ENCODE data around the gene CDC14B. TPM values are rescaled to one million over a fixed set of nuclear protein-coding genes. Genes with fewer than 3 reads are reported as not detected.

Gene CDC14B
- total RNA-seq, 2 experiments from 2014 or later, result 0.62 to 0.83 TPM

GRCh38 chr9:96540106-96540505, 79.5 kb downstream of the CDC14B start:
- ChIA-PET CTCF (no interaction called here), POLR2A (no interaction called here)
- Mint-ChIP-seq H3K27me3 (no peaks in the 10 kb centered on the region), H3K36me3 (ENCODE audit: low read depth) (no peaks in the 10 kb centered on the region), H3K4me1 (no peaks in the 10 kb centered on the region), H3K27ac (no peak overlapping the region), H3K9me3 (no peaks in the 10 kb centered on the region), H3K4me3 (no peak overlapping the region)
- no peak for DNase-seq

- no peaks in the 10 kb centered on the region for H3K4me1 Mint-ChIP-seq
- POLR2A ChIA-PET, result no interaction called here
- H3K9me3 Mint-ChIP-seq, result no peaks in the 10 kb centered on the region
- CTCF ChIA-PET, result no interaction called here
- no peak overlapping the region for H3K27ac Mint-ChIP-seq
- H3K36me3 Mint-ChIP-seq (ENCODE audit: low read depth), result no peaks in the 10 kb centered on the region
- H3K4me3 Mint-ChIP-seq, result no peak overlapping the region
- no peak for DNase-seq
- H3K27me3 Mint-ChIP-seq, result no peaks in the 10 kb centered on the region
Observed at GRCh38 chr9:96532173-96532572, 87.5 kb downstream of the CDC14B start.

- ChIA-PET POLR2A (no interaction called here), CTCF (no interaction called here)
- H3K27me3 Mint-ChIP-seq, result no peaks in the 10 kb centered on the region
- no peaks in the 10 kb centered on the region for H3K9me3 Mint-ChIP-seq
- no peak overlapping the region for H3K27ac Mint-ChIP-seq
- no peak for DNase-seq
- H3K36me3 Mint-ChIP-seq (ENCODE audit: low read depth), result no peaks in the 10 kb centered on the region
- peaks cover 16% of the 10 kb centered on the region for H3K4me1 Mint-ChIP-seq
- no peak overlapping the region for H3K4me3 Mint-ChIP-seq
Observed at GRCh38 chr9:96524764-96525163, 94.9 kb downstream of the CDC14B start.

GRCh38 chr9:96524045-96524444, 95.6 kb downstream of the CDC14B start:
- ChIA-PET CTCF (no interaction called here), POLR2A (no interaction called here)
- Mint-ChIP-seq H3K4me1 (peaks cover 16% of the 10 kb centered on the region), H3K36me3 (ENCODE audit: low read depth) (no peaks in the 10 kb centered on the region), H3K27me3 (no peaks in the 10 kb centered on the region), H3K27ac (no peak overlapping the region), H3K4me3 (no peak overlapping the region), H3K9me3 (no peaks in the 10 kb centered on the region)
- no peak for DNase-seq

GRCh38 chr9:96523374-96523773, 96.3 kb downstream of the CDC14B start:
- H3K4me3 Mint-ChIP-seq, result no peak overlapping the region
- ChIA-PET CTCF (interaction anchor here (0.9 kb wide), 1 partner anchor 14 kb away, joined by 3 read pairs; no protein-coding TSS in a partner anchor), POLR2A (no interaction called here)
- H3K27ac Mint-ChIP-seq, result no peak overlapping the region
- no peaks in the 10 kb centered on the region for H3K36me3 Mint-ChIP-seq (ENCODE audit: low read depth)
- no peaks in the 10 kb centered on the region for H3K9me3 Mint-ChIP-seq
- H3K4me1 Mint-ChIP-seq, result peaks cover 16% of the 10 kb centered on the region
- no peak for DNase-seq
- H3K27me3 Mint-ChIP-seq, result no peaks in the 10 kb centered on the region

- no peak overlapping the region for H3K27ac Mint-ChIP-seq
- DNase-seq, result no peak
- CTCF ChIA-PET, result no interaction called here
- H3K9me3 Mint-ChIP-seq, result no peaks in the 10 kb centered on the region
- H3K36me3 Mint-ChIP-seq (ENCODE audit: low read depth), result no peaks in the 10 kb centered on the region
- peaks cover 16% of the 10 kb centered on the region for H3K4me1 Mint-ChIP-seq
- POLR2A ChIA-PET, result no interaction called here
- no peaks in the 10 kb centered on the region for H3K27me3 Mint-ChIP-seq
- no peak overlapping the region for H3K4me3 Mint-ChIP-seq
Observed at GRCh38 chr9:96522366-96522765, 97.3 kb downstream of the CDC14B start.

GRCh38 chr9:96519787-96520186, 99.9 kb downstream of the CDC14B start:
- no peak overlapping the region for H3K27ac Mint-ChIP-seq
- peaks cover 16% of the 10 kb centered on the region for H3K4me1 Mint-ChIP-seq
- DNase-seq, result no peak
- peaks cover 2% of the 10 kb centered on the region for H3K27me3 Mint-ChIP-seq
- POLR2A ChIA-PET, result no interaction called here
- CTCF ChIA-PET, result no interaction called here
- no peak overlapping the region for H3K4me3 Mint-ChIP-seq
- no peaks in the 10 kb centered on the region for H3K36me3 Mint-ChIP-seq (ENCODE audit: low read depth)
- no peaks in the 10 kb centered on the region for H3K9me3 Mint-ChIP-seq

- H3K27me3 Mint-ChIP-seq, result peaks cover 2% of the 10 kb centered on the region
- DNase-seq, result no peak
- no peaks in the 10 kb centered on the region for H3K36me3 Mint-ChIP-seq (ENCODE audit: low read depth)
- ChIA-PET POLR2A (no interaction called here), CTCF (interaction anchor here (0.5 kb wide), 1 partner anchor 720 kb away, joined by 3 read pairs; no protein-coding TSS in a partner anchor)
- H3K4me3 Mint-ChIP-seq, result no peak overlapping the region
- H3K27ac Mint-ChIP-seq, result no peak overlapping the region
- H3K9me3 Mint-ChIP-seq, result no peaks in the 10 kb centered on the region
- H3K4me1 Mint-ChIP-seq, result peaks cover 16% of the 10 kb centered on the region
Observed at GRCh38 chr9:96519095-96519494, 100.5 kb downstream of the CDC14B start.

GRCh38 chr9:96515621-96516470, 103.8 kb downstream of the CDC14B start:
- POLR2A ChIA-PET, result no interaction called here
- no peak for DNase-seq
- H3K4me1 Mint-ChIP-seq, result no peaks in the 10 kb centered on the region
- no peaks in the 10 kb centered on the region for H3K9me3 Mint-ChIP-seq
- H3K4me3 Mint-ChIP-seq, result no peak overlapping the region
- CTCF ChIA-PET, result no interaction called here
- no peak overlapping the region for H3K27ac Mint-ChIP-seq
- no peaks in the 10 kb centered on the region for H3K36me3 Mint-ChIP-seq (ENCODE audit: low read depth)
- peaks cover 2% of the 10 kb centered on the region for H3K27me3 Mint-ChIP-seq

- Mint-ChIP-seq H3K4me1 (peaks cover 3% of the 10 kb centered on the region), H3K9me3 (no peaks in the 10 kb centered on the region), H3K36me3 (ENCODE audit: low read depth) (no peaks in the 10 kb centered on the region), H3K27me3 (peaks cover 2% of the 10 kb centered on the region), H3K27ac (no peak overlapping the region), H3K4me3 (no peak overlapping the region)
- ChIA-PET POLR2A (no interaction called here), CTCF (no interaction called here)
- no peak for DNase-seq
Observed at GRCh38 chr9:96514800-96515158, 104.9 kb downstream of the CDC14B start.

GRCh38 chr9:96514108-96514799, 105.4 kb downstream of the CDC14B start:
- ChIA-PET CTCF (no interaction called here), POLR2A (no interaction called here)
- Mint-ChIP-seq H3K27ac (no peak overlapping the region), H3K9me3 (no peaks in the 10 kb centered on the region), H3K4me1 (peaks cover 4% of the 10 kb centered on the region), H3K27me3 (peaks cover 2% of the 10 kb centered on the region), H3K4me3 (no peak overlapping the region), H3K36me3 (ENCODE audit: low read depth) (no peaks in the 10 kb centered on the region)
- DNase-seq, result no peak

GRCh38 chr9:96513622-96514021, 106.0 kb downstream of the CDC14B start:
- Mint-ChIP-seq H3K36me3 (ENCODE audit: low read depth) (no peaks in the 10 kb centered on the region), H3K27ac (no peak overlapping the region), H3K27me3 (peaks cover 2% of the 10 kb centered on the region), H3K4me3 (no peak overlapping the region), H3K4me1 (peaks cover 4% of the 10 kb centered on the region), H3K9me3 (no peaks in the 10 kb centered on the region)
- CTCF ChIA-PET, result no interaction called here
- POLR2A ChIA-PET, result no interaction called here
- no peak for DNase-seq

GRCh38 chr9:96512240-96512639, 107.4 kb downstream of the CDC14B start:
- H3K4me1 Mint-ChIP-seq, result peaks cover 4% of the 10 kb centered on the region
- ChIA-PET POLR2A (no interaction called here), CTCF (interaction anchor here (0.9 kb wide), 1 partner anchor 27 kb away, joined by 3 read pairs; no protein-coding TSS in a partner anchor)
- no peak overlapping the region for H3K27ac Mint-ChIP-seq
- no peak for DNase-seq
- H3K4me3 Mint-ChIP-seq, result no peak overlapping the region
- H3K27me3 Mint-ChIP-seq, result peaks cover 2% of the 10 kb centered on the region
- H3K36me3 Mint-ChIP-seq (ENCODE audit: low read depth), result no peaks in the 10 kb centered on the region
- no peaks in the 10 kb centered on the region for H3K9me3 Mint-ChIP-seq
